GM12878 (cell line): ENCODE measurements around the gene BOD1L1. TPM values are rescaled to one million over a fixed set of nuclear protein-coding genes. Genes with fewer than 3 reads are reported as not detected.

Source experiments
- ATAC-seq: fragments of 200-7000 bp; cut with Tn5 transposase; 3 replicates; pipeline ENCODE4 v1.9.1; 2020; ENCODE audit warnings: mild to moderate bottlenecking, moderate library complexity
- BruUV-seq: library from RNA; stranded (reverse); fragments of 400-500 nt; replicated peaks from 2 replicates; lab custom pipeline; 2021; lab: Mats Ljungman, UMichigan
- CTCF ChIA-PET: fragments of 300-600 bp; sonication (Branson Sonifier 250); formaldehyde crosslinking; extraction: SDS; loops from one replicate; lab custom pipeline; 2021; ENCODE audit warnings: inconsistent platforms; lab: Yijun Ruan, JAX
- POLR2A ChIA-PET: fragments of 350-600 bp; formaldehyde crosslinking; extraction: SDS; loops from one replicate; lab custom pipeline; 2021; ENCODE audit warnings: inconsistent platforms; lab: Charles Lee
- RAD21 ChIA-PET: fragments of 300-600 bp; sonication (Branson Sonifier 250); formaldehyde crosslinking; loops from one replicate; lab custom pipeline; 2023; ENCODE audit warnings: antibody characterized with exemption; ENCODE audit not compliant: unreplicated experiment; lab: Charles Lee
- SMC1A ChIA-PET: fragments of 300-600 bp; sonication (Branson Sonifier 250); formaldehyde crosslinking; loops from one replicate; lab custom pipeline; 2023; ENCODE audit not compliant: unreplicated experiment, uncharacterized antibody; lab: Charles Lee
- DNase-seq: peaks from one replicate; pipeline ENCODE4 v3.0.0-alpha.2; 2011; ENCODE audit warnings: low read depth, low spot score
- FAIRE-seq: peaks from 3 replicates; lab custom pipeline; 2011; peaks lifted over from hg19 to GRCh38; lab: Jason Lieb, UNC
- H2AFZ ChIP-seq: 2 replicates; pipeline ENCODE4 v1.6.0; 2011; ENCODE audit warnings: low read depth, low read length, control low read depth; ENCODE audit not compliant: control insufficient read depth
- H3K27ac ChIP-seq: 2 replicates; pipeline ENCODE4 v1.5.1; 2011; ENCODE audit warnings: control low read depth; ENCODE audit not compliant: control insufficient read depth, insufficient read depth
- H3K27me3 ChIP-seq, 2 experiments: replicated peaks in 1 of 2; 2 replicates each; pipeline versions ENCODE4 v1.6.0 to v1.6.1; 2011; ENCODE audit warnings: low read length in 1 of 2; ENCODE audit not compliant: control insufficient read depth in 2 of 2, insufficient read depth in 2 of 2
- H3K36me3 ChIP-seq, 2 experiments: 2 replicates each; pipeline ENCODE4 v1.5.1; 2011; ENCODE audit warnings: low read length in 1 of 2; ENCODE audit not compliant: control insufficient read depth in 2 of 2, insufficient read depth in 2 of 2
- H3K4me1 ChIP-seq: 2 replicates; pipeline ENCODE4 v1.6.1; 2011; ENCODE audit warnings: mild to moderate bottlenecking, low read length, moderate library complexity, mixed read lengths; ENCODE audit not compliant: control insufficient read depth, insufficient read depth
- H3K4me2 ChIP-seq: 2 replicates; pipeline ENCODE4 v1.6.0; 2011; ENCODE audit warnings: control low read depth; ENCODE audit not compliant: control insufficient read depth, insufficient read depth
- H3K4me3 ChIP-seq: fragments of 200-600 bp; sonication (generic); 2 replicates; pipeline ENCODE4 v1.5.1; 2016
- H3K79me2 ChIP-seq: 2 replicates; pipeline ENCODE4 v1.6.0; 2011; ENCODE audit warnings: low read length; ENCODE audit not compliant: control insufficient read depth, insufficient read depth
- H3K9ac ChIP-seq: 2 replicates; pipeline ENCODE4 v1.8.0; 2011; ENCODE audit warnings: low read length, control low read depth, mixed read lengths; ENCODE audit not compliant: control insufficient read depth, insufficient read depth
- H3K9me3 ChIP-seq: replicated peaks from 3 replicates; pipeline ENCODE4 v1.5.1; 2011; ENCODE audit warnings: mild to moderate bottlenecking, low read length; ENCODE audit not compliant: control insufficient read depth, insufficient read depth
- H4K20me1 ChIP-seq: 2 replicates; pipeline ENCODE4 v1.6.0; 2011; ENCODE audit not compliant: control insufficient read depth, insufficient read depth
- BCL3 ChIP-seq: IDR thresholded peaks from 2 replicates; pipeline ENCODE4 v1.6.1; 2011; ENCODE audit warnings: borderline replicate concordance, low read depth, mild to moderate bottlenecking, moderate library complexity, low read length; ENCODE audit not compliant: insufficient read depth, poor library complexity, severe bottlenecking
- CBX3 ChIP-seq: fragments of 200-600 bp; sonication (generic); IDR thresholded peaks from 2 replicates; pipeline ENCODE4 v1.6.1; 2016; ENCODE audit warnings: low read depth, borderline replicate concordance
- GATAD2B ChIP-seq: fragments of 450-650 bp; conservative IDR thresholded peaks from 2 replicates; pipeline ENCODE4 v1.6.1; 2017; ENCODE audit warnings: low read depth, mild to moderate bottlenecking, moderate library complexity
- LARP7 ChIP-seq: fragments of 450-650 bp; IDR thresholded peaks from 2 replicates; pipeline ENCODE4 v1.6.1; 2017; ENCODE audit warnings: mild to moderate bottlenecking
- MEF2B ChIP-seq: fragments of 450-650 bp; IDR thresholded peaks from 2 replicates; pipeline ENCODE4 v1.6.1; 2018; ENCODE audit warnings: mild to moderate bottlenecking, moderate library complexity; ENCODE audit not compliant: partially characterized antibody, poor library complexity, severe bottlenecking
- NFYA ChIP-seq: IDR thresholded peaks from 2 replicates; pipeline ENCODE4 v1.6.1; 2011; ENCODE audit warnings: low read depth, mild to moderate bottlenecking, low read length, improper control_type of control experiment, borderline replicate concordance
- NFYB ChIP-seq: IDR thresholded peaks from 2 replicates; pipeline ENCODE4 v1.6.1; 2011; ENCODE audit warnings: low read depth, mild to moderate bottlenecking, low read length, improper control_type of control experiment, moderate library complexity; ENCODE audit not compliant: insufficient read depth
- NR2C2 ChIP-seq: IDR thresholded peaks from 2 replicates; pipeline ENCODE4 v1.6.1; 2011; ENCODE audit warnings: borderline replicate concordance, low read depth; ENCODE audit not compliant: control insufficient read depth, insufficient read length
- POU2F2 ChIP-seq: IDR thresholded peaks from 3 replicates; pipeline ENCODE4 v1.6.1; 2011; ENCODE audit warnings: low read depth, mild to moderate bottlenecking, low read length, borderline replicate concordance
- RB1 ChIP-seq: fragments of 450-650 bp; formaldehyde crosslinking; IDR thresholded peaks from 2 replicates; pipeline ENCODE4 v1.6.1; 2017; ENCODE audit warnings: mild to moderate bottlenecking, borderline replicate concordance
- SMARCA5 ChIP-seq: fragments of 450-650 bp; IDR thresholded peaks from 2 replicates; pipeline ENCODE4 v1.6.1; 2017; ENCODE audit warnings: mild to moderate bottlenecking
- TCF12 ChIP-seq: IDR thresholded peaks from 2 replicates; pipeline ENCODE4 v1.6.1; 2011; ENCODE audit warnings: low read depth, mild to moderate bottlenecking, low read length
- ZNF24 ChIP-seq: fragments of 450-650 bp; IDR thresholded peaks from 2 replicates; pipeline ENCODE4 v1.6.1; 2017; ENCODE audit warnings: antibody characterized with exemption, mild to moderate bottlenecking
- WGBS: methylation state at CpG from one replicate; pipeline ENCODE4 v1.1.6; 2016; ENCODE audit warnings: low lambda C conversion rate; ENCODE audit not compliant: insufficient replicate concordance, insufficient coverage; ENCODE audit errors: missing lambda C conversion rate; 5-methylcytosine and 5-hydroxymethylcytosine counted together
- in situ Hi-C: fragments of 300-500 bp; cut with MboI; formaldehyde crosslinking; loops from 9 replicates; pipeline ENCODE4 v1.14.3; 2018; ENCODE audit warnings: mixed read lengths
- intact Hi-C: fragments of 100-400 bp; cut with micrococcal nuclease; formaldehyde crosslinking; loops from one replicate; pipeline ENCODE4 v1.14.2; 2022; ENCODE audit not compliant: unreplicated experiment
- polyA plus RNA-seq, 11 experiments: library from polyadenylated mRNA; depleted of rRNA in 4 of 11; unstranded in 6 of 11; stranded (reverse) in 5 of 11; fragments of >200 nt; fragmentation: Nextera tagmentation in 4 of 11; fragmentation: Illumina TruSeq in 1 of 11; extraction: Ambion mirVana in 4 of 11; extraction: Trizol in 1 of 11; gene quantifications; 1 replicate in 1 of 11; 2 replicates in 10 of 11; pipeline versions ENCODE4 v1.2.1 to v1.2.3, GENCODE V29; 2011 to 2016; ENCODE audit warnings: inconsistent platforms in 2 of 11, missing spikeins in 2 of 11, low read depth in 1 of 11
- total RNA-seq, 4 experiments: library from RNA; depleted of rRNA in 3 of 4; stranded (reverse); fragments of >200 nt in 3 of 4; fragmentation: Illumina TruSeq in 1 of 4; extraction: Trizol in 1 of 4; gene quantifications; 2 replicates each; pipeline versions ENCODE4 v1.2.1 to v1.2.3, GENCODE V29; 2013 to 2021
- TF ChIP-seq, protein P1 (sequence below): fragments of 450-650 bp; IDR thresholded peaks from 2 replicates; pipeline ENCODE4 v1.6.1; 2017; ENCODE audit warnings: mild to moderate bottlenecking, moderate library complexity
- TF ChIP-seq, protein P2 (sequence below): fragments of 450-650 bp; IDR thresholded peaks from 2 replicates; pipeline ENCODE4 v1.6.1; 2017; ENCODE audit warnings: mild to moderate bottlenecking

BOD1L1 gene
- total and polyA plus RNA-seq, 10 of the 15 experiments (the other 5 are each of a cell fraction or from before 2014, with no cell fraction given) = 6.8 to 41.6 (median 24.3) TPM

DNA sequence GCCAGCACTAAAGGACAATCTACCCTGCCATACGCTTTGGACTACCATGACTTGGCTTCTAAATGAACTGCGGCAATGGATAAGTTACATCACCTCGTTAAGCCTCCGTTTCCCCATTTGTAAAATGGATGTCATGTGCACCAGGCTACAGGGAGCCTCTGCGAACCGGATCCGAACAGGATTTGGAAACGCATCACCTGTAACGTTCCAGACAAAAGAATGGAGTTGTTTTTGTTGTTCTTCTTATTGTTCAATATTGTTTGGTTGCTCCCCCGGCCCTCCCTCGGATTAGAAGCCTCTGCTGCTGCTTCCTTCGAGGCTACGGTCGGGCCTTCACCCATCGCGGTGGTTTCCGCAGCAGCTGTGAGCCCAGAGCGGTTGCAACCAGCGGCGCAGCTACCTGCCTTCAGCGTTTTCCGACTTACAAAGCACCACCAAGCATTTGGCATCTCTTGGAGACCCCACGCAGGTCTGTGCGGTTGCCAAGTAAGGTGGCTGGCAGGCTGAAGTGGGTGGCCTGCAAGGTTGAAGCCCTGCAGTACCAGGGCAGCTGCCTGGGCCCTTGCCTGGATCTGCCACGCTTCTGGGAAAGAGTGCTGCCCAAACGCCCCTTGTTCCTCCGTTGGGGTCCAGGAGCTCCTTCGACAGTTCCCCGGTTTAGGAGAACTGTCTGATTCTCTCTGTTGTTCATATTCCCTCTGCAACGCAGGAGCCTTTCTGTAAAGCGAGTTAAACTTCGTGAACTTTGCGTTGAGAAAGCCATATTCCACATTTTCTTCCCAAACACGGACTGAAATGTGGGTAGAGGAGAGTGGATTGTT, 90.3 kb downstream of the BOD1L1 start:
- no peaks in the 10 kb centered on the region for H4K20me1 ChIP-seq
- H3K27ac ChIP-seq = no peak overlapping the region
- H3K36me3 ChIP-seq = no peaks in the 10 kb centered on the region
- no peaks in the 10 kb centered on the region for H3K4me1 ChIP-seq
- ChIA-PET POLR2A (no interaction called here), SMC1A (no interaction called here), CTCF (no interaction called here), RAD21 (no interaction called here)
- no peak for FAIRE-seq
- no peak overlapping the region for H3K9ac ChIP-seq
- no peak overlapping the region for H3K4me2 ChIP-seq
- ATAC-seq = no peak
- peaks cover 23 to 47% of the 10 kb centered on the region in 2 experiments for H3K27me3 ChIP-seq
- no peak for DNase-seq
- in situ Hi-C loops (loop anchor here (25.0 kb wide), 1 partner anchor 1775 kb away; no protein-coding TSS in a partner anchor), intact Hi-C loops (no loop called here)
- no peaks in the 10 kb centered on the region for H3K79me2 ChIP-seq
- no peak overlapping the region for H2AFZ ChIP-seq
- H3K9me3 ChIP-seq = no peaks in the 10 kb centered on the region; the same call in 1 of the 3 replicates
- H3K4me3 ChIP-seq = no peak overlapping the region
- no TSS peak for BruUV-seq
- WGBS = 23% methylated on average over 34 of the region's 34 CpGs
- TF ChIP-seq POU2F2 (no peak), MEF2B (no peak), TCF12 (no peak), ZNF24 (no peak), CBX3 (no peak), RB1 (no peak), SMARCA5 (no peak), NFYB (no peak), BCL3 (no peak), NR2C2 (no peak), GATAD2B (no peak), LARP7 (no peak), NFYA (no peak)
- TF ChIP-seq, protein P1, sequence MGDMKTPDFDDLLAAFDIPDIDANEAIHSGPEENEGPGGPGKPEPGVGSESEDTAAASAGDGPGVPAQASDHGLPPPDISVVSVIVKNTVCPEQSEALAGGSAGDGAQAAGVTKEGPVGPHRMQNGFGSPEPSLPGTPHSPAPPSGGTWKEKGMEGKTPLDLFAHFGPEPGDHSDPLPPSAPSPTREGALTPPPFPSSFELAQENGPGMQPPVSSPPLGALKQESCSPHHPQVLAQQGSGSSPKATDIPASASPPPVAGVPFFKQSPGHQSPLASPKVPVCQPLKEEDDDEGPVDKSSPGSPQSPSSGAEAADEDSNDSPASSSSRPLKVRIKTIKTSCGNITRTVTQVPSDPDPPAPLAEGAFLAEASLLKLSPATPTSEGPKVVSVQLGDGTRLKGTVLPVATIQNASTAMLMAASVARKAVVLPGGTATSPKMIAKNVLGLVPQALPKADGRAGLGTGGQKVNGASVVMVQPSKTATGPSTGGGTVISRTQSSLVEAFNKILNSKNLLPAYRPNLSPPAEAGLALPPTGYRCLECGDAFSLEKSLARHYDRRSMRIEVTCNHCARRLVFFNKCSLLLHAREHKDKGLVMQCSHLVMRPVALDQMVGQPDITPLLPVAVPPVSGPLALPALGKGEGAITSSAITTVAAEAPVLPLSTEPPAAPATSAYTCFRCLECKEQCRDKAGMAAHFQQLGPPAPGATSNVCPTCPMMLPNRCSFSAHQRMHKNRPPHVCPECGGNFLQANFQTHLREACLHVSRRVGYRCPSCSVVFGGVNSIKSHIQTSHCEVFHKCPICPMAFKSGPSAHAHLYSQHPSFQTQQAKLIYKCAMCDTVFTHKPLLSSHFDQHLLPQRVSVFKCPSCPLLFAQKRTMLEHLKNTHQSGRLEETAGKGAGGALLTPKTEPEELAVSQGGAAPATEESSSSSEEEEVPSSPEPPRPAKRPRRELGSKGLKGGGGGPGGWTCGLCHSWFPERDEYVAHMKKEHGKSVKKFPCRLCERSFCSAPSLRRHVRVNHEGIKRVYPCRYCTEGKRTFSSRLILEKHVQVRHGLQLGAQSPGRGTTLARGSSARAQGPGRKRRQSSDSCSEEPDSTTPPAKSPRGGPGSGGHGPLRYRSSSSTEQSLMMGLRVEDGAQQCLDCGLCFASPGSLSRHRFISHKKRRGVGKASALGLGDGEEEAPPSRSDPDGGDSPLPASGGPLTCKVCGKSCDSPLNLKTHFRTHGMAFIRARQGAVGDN = no peak
- TF ChIP-seq, protein P2, sequence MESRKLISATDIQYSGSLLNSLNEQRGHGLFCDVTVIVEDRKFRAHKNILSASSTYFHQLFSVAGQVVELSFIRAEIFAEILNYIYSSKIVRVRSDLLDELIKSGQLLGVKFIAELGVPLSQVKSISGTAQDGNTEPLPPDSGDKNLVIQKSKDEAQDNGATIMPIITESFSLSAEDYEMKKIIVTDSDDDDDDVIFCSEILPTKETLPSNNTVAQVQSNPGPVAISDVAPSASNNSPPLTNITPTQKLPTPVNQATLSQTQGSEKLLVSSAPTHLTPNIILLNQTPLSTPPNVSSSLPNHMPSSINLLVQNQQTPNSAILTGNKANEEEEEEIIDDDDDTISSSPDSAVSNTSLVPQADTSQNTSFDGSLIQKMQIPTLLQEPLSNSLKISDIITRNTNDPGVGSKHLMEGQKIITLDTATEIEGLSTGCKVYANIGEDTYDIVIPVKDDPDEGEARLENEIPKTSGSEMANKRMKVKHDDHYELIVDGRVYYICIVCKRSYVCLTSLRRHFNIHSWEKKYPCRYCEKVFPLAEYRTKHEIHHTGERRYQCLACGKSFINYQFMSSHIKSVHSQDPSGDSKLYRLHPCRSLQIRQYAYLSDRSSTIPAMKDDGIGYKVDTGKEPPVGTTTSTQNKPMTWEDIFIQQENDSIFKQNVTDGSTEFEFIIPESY = no peak
